Stimulated activated memory B cell treated with anti-CD40 and anti-IgM and Interleukin-4, amounts not matched to agents 10 μg/mL and 1 μg/mL and 100 μg/mL, for 72 hours (primary cell): Measurements from ENCODE around the gene SLC13A4.
"Not testable (repeated sequence)": the region's sequence is repeated elsewhere in the genome, so short reads cannot be mapped to it uniquely, and the experiment has no call there.

Experiments
- ATAC-seq: fragments of 150-1000 bp; cut with Tn5 transposase; 2 replicates; pipeline ENCODE4 v1.10.0; 2021
- H3K27ac Mint-ChIP-seq: one replicate; pipeline ENCODE4 v1.8.0; 2022; ENCODE audit warnings: mild to moderate bottlenecking, mixed read lengths
- H3K27me3 Mint-ChIP-seq: one replicate; pipeline ENCODE4 v1.8.0; 2022; ENCODE audit warnings: mixed read lengths
- H3K36me3 Mint-ChIP-seq: one replicate; pipeline ENCODE4 v1.8.0; 2022; ENCODE audit warnings: mixed read lengths
- H3K4me1 Mint-ChIP-seq: one replicate; pipeline ENCODE4 v1.8.0; 2022; ENCODE audit warnings: mixed read lengths
- H3K4me3 Mint-ChIP-seq: one replicate; pipeline ENCODE4 v1.8.0; 2022; ENCODE audit warnings: mild to moderate bottlenecking, moderate library complexity, mixed read lengths
- H3K9me3 Mint-ChIP-seq: one replicate; pipeline ENCODE4 v1.8.0; 2022; ENCODE audit warnings: mixed read lengths

SLC13A4 gene, protein sequence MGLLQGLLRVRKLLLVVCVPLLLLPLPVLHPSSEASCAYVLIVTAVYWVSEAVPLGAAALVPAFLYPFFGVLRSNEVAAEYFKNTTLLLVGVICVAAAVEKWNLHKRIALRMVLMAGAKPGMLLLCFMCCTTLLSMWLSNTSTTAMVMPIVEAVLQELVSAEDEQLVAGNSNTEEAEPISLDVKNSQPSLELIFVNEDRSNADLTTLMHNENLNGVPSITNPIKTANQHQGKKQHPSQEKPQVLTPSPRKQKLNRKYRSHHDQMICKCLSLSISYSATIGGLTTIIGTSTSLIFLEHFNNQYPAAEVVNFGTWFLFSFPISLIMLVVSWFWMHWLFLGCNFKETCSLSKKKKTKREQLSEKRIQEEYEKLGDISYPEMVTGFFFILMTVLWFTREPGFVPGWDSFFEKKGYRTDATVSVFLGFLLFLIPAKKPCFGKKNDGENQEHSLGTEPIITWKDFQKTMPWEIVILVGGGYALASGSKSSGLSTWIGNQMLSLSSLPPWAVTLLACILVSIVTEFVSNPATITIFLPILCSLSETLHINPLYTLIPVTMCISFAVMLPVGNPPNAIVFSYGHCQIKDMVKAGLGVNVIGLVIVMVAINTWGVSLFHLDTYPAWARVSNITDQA

DNA sequence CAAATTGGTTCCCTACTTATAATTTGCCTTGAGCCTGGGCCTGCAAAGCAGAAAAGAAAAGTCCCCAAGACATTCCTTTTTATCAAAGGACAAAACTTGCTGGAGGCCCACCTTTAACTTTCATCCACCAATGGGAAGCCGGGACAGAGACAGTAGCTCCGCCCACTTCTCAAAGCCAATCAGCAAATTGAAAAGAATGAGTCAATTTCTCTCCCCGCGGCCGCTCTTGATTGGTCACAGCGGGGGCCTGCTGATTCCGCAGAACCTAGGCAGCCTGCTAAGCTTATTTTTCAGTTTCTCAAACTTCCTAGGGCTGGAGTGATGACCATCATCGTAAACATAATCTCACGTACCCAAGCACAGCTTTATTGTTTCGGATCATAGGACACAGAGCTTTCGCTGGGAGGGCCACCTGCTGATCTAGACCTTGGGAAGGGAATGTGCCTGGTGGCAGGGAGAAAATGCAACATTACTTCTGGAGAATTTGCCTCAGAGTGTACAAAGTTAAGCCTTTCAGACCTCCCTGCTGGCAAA lies at the start of gene SLC13A4:
TSS of gene SLC13A4 (minus strand) at position 51 of the 534 bp plus-strand sequence. CDS start 690 bp downstream, outside the sequence.
- Mint-ChIP-seq H3K36me3 (no peaks in the 10 kb centered on the region), H3K9me3 (no peaks in the 10 kb centered on the region), H3K4me1 (no peaks in the 10 kb centered on the region), H3K4me3 (no peak within 1 kb of the TSS), H3K27me3 (peaks cover 41% of the 10 kb centered on the region), H3K27ac (no peak within 1 kb of the TSS)
- no peak for ATAC-seq

DNA sequence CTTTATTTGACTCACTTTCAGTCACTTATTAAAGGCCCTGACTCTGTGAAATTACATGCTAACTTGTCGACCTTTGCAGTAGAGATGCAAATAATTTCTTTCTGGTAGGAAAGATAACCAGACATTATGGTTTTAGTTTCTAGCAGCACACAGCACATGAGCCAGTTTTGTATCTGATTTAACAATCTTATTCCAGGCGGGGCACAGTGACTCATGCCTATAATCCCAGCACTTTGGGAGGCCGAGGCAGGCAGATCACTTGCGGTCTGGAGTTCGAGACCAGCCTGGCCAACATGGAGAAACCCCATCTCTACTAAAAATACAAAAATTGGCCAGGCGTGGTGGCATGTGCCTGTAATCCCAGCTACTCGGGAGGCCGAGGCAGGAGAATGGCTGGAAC lies 47.9 kb upstream of the SLC13A4 start:
- H3K27ac Mint-ChIP-seq, H3K36me3 Mint-ChIP-seq, H3K27me3 Mint-ChIP-seq, ATAC-seq, H3K4me3 Mint-ChIP-seq, H3K4me1 Mint-ChIP-seq: not testable (repeated sequence)
- peaks cover 12% of the 10 kb centered on the region for H3K9me3 Mint-ChIP-seq

DNA sequence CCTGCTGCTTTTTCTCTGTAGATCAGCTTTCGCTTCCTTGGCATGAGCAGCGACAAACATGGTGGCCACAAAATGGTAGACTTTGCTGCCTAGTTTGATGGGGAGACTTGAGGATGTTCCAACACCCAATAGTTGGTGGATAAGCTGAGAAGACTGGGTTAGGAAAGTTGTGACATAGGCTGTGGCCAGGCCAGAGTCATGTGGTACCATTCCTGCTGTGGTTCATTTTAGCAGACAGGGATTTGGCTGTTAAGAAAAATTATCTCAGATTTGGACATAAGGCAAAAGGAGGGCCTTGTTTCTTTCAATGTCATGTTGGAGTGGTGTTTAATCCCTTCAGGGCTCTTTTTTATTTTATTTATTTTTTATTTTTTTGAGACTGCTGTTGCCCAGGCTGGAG lies 47.2 kb upstream of the SLC13A4 start:
- Mint-ChIP-seq H3K36me3 (no peaks in the 10 kb centered on the region), H3K27me3 (no peaks in the 10 kb centered on the region), H3K4me3 (no peak overlapping the region), H3K4me1 (no peaks in the 10 kb centered on the region), H3K27ac (no peak overlapping the region), H3K9me3 (peaks cover 12% of the 10 kb centered on the region)
- ATAC-seq = no peak

DNA sequence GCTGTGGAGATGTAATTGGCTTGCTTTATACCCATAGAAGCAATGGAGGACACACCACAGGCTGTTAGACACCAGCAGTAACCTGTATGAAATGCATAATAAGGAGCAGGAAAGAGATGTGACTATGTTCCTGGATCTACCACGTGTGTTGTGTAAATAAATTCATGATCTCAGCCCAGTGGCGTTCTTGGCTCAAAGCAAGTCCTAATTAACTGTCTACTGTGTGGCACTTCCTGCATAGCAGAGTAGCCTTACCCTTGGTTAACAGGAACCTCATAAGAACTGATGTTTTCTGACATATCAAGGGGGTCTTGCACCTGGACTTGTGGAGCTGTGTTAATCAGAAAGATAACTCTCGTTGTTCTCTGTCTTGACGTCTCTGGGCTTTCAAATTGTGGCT lies 46.3 kb upstream of the SLC13A4 start:
- Mint-ChIP-seq H3K4me1 (no peaks in the 10 kb centered on the region), H3K36me3 (no peaks in the 10 kb centered on the region), H3K4me3 (no peak overlapping the region), H3K27ac (no peak overlapping the region), H3K27me3 (no peaks in the 10 kb centered on the region), H3K9me3 (peaks cover 12% of the 10 kb centered on the region)
- ATAC-seq = no peak

GRCh38 chr7:135773464-135773863 lies 45.5 kb upstream of the SLC13A4 start:
- Mint-ChIP-seq H3K27ac (no peak overlapping the region), H3K9me3 (peaks cover 10% of the 10 kb centered on the region), H3K36me3 (no peaks in the 10 kb centered on the region), H3K27me3 (peaks cover under 1% of the 10 kb centered on the region), H3K4me3 (no peak overlapping the region), H3K4me1 (no peaks in the 10 kb centered on the region)
- ATAC-seq = no peak

GRCh38 chr7:135772639-135773222 lies 44.7 kb upstream of the SLC13A4 start:
- H3K36me3 Mint-ChIP-seq = no peaks in the 10 kb centered on the region
- H3K4me1 Mint-ChIP-seq = no peaks in the 10 kb centered on the region
- no peak overlapping the region for H3K27ac Mint-ChIP-seq
- H3K27me3 Mint-ChIP-seq = peaks cover 8% of the 10 kb centered on the region
- peaks cover 4% of the 10 kb centered on the region for H3K9me3 Mint-ChIP-seq
- no peak overlapping the region for H3K4me3 Mint-ChIP-seq
- no peak for ATAC-seq

DNA sequence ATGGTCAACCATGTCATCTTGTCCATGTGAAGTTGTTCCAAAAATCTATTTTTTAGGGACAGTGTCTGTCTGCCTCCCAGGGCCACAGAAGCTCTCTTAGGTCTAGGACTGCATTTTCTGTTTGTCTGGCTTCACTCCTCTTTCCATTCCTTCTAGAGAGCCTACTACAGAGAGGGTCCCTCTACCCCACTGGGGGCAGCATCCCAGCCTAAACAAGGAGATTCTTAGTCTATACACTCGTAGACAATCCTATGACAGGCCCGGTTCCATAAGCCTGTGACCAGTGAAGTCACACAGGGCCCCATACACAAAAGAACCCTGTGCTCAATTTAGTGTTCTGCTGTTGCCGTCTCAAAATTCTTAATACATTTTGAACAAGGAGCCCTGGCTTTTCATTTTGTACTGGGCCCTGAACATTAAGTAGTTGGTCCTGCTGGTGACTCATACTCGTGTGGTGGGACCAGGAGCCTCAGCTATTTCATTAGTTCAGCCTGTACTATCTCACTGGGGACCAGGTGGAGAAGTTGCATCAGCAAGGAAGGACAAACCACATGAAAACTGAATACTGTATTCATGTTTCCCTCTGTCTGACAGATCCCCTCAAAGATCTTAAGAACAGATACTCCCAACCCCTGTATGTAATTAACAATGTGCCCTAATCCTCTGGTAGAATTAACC lies 44.1 kb upstream of the SLC13A4 start:
- Mint-ChIP-seq H3K9me3 (peaks cover 4% of the 10 kb centered on the region), H3K4me3 (no peak overlapping the region), H3K4me1 (no peaks in the 10 kb centered on the region), H3K36me3 (no peaks in the 10 kb centered on the region), H3K27me3 (peaks cover 14% of the 10 kb centered on the region), H3K27ac (no peak overlapping the region)
- ATAC-seq = peak; percentile 31

- no peak for ATAC-seq
- peaks cover 19% of the 10 kb centered on the region for H3K27me3 Mint-ChIP-seq
- H3K4me1 Mint-ChIP-seq = no peaks in the 10 kb centered on the region
- H3K27ac Mint-ChIP-seq = no peak overlapping the region
- no peaks in the 10 kb centered on the region for H3K36me3 Mint-ChIP-seq
- no peaks in the 10 kb centered on the region for H3K9me3 Mint-ChIP-seq
- no peak overlapping the region for H3K4me3 Mint-ChIP-seq
Observed at GRCh38 chr7:135771051-135771450, 43.1 kb upstream of the SLC13A4 start.

DNA sequence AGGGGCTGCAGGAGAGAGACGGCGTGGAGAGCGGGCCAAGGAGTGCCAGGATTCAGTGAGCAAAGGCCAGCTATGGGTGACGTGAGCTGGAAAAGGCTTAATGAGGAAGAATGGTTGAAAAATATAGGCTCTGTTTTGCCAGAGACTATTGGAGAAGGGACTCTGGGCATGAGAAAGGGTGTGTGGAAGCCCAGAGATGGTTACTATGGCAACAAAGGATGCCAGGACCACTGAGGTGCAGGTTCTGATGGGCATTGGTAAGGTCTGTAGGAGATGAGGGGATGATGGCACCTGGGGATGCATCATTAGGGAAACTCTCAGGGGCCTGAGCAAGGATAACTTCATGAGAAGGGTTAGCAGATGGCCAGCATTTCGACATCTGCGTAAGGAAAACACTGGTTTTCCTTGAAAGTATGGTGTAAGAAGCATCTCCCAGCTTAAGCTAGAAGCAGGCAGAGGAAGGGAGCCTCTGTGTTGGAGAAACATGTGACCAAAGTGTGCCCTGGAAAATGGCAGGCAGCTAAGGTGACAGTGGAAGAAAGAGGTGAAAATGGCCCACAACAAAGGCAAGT lies 42.2 kb upstream of the SLC13A4 start:
- H3K9me3 Mint-ChIP-seq = no peaks in the 10 kb centered on the region
- peaks cover 22% of the 10 kb centered on the region for H3K27me3 Mint-ChIP-seq
- no peak overlapping the region for H3K4me3 Mint-ChIP-seq
- H3K27ac Mint-ChIP-seq = no peak overlapping the region
- no peak for ATAC-seq
- H3K36me3 Mint-ChIP-seq = no peaks in the 10 kb centered on the region
- no peaks in the 10 kb centered on the region for H3K4me1 Mint-ChIP-seq

GRCh38 chr7:135769005-135769802 lies 41.2 kb upstream of the SLC13A4 start:
- ATAC-seq = no peak

GRCh38 chr7:135768467-135768866 lies 40.5 kb upstream of the SLC13A4 start:
- Mint-ChIP-seq H3K9me3 (peaks cover 3% of the 10 kb centered on the region), H3K27ac (no peak overlapping the region)

More at GRCh38 chr7:135769005-135769802, 41.2 kb upstream of the SLC13A4 start:
- no peak overlapping the region for H3K4me3 Mint-ChIP-seq
- H3K36me3 Mint-ChIP-seq = no peaks in the 10 kb centered on the region
- no peak overlapping the region for H3K27ac Mint-ChIP-seq
- H3K27me3 Mint-ChIP-seq = peaks cover 29% of the 10 kb centered on the region
- H3K9me3 Mint-ChIP-seq = peaks cover 3% of the 10 kb centered on the region
- no peaks in the 10 kb centered on the region for H3K4me1 Mint-ChIP-seq

GRCh38 chr7:135768064-135768463 lies 40.1 kb upstream of the SLC13A4 start:
- H3K27me3 Mint-ChIP-seq = peaks cover 39% of the 10 kb centered on the region
- H3K4me1 Mint-ChIP-seq = no peaks in the 10 kb centered on the region
- H3K9me3 Mint-ChIP-seq = peaks cover 3% of the 10 kb centered on the region
- H3K4me3 Mint-ChIP-seq = no peak overlapping the region
- H3K27ac Mint-ChIP-seq = no peak overlapping the region
- H3K36me3 Mint-ChIP-seq = no peaks in the 10 kb centered on the region
- ATAC-seq = no peak

More at GRCh38 chr7:135768467-135768866, 40.5 kb upstream of the SLC13A4 start:
- Mint-ChIP-seq H3K36me3 (no peaks in the 10 kb centered on the region), H3K27me3 (peaks cover 36% of the 10 kb centered on the region), H3K4me3 (no peak overlapping the region), H3K4me1 (no peaks in the 10 kb centered on the region)
- no peak for ATAC-seq

- no peaks in the 10 kb centered on the region for H3K4me1 Mint-ChIP-seq
- H3K4me3 Mint-ChIP-seq = no peak overlapping the region
- no peaks in the 10 kb centered on the region for H3K36me3 Mint-ChIP-seq
- peaks cover 3% of the 10 kb centered on the region for H3K9me3 Mint-ChIP-seq
- ATAC-seq = no peak
- no peak overlapping the region for H3K27ac Mint-ChIP-seq
- peaks cover 57% of the 10 kb centered on the region for H3K27me3 Mint-ChIP-seq
Observed at GRCh38 chr7:135763261-135763660, 35.3 kb upstream of the SLC13A4 start.

DNA sequence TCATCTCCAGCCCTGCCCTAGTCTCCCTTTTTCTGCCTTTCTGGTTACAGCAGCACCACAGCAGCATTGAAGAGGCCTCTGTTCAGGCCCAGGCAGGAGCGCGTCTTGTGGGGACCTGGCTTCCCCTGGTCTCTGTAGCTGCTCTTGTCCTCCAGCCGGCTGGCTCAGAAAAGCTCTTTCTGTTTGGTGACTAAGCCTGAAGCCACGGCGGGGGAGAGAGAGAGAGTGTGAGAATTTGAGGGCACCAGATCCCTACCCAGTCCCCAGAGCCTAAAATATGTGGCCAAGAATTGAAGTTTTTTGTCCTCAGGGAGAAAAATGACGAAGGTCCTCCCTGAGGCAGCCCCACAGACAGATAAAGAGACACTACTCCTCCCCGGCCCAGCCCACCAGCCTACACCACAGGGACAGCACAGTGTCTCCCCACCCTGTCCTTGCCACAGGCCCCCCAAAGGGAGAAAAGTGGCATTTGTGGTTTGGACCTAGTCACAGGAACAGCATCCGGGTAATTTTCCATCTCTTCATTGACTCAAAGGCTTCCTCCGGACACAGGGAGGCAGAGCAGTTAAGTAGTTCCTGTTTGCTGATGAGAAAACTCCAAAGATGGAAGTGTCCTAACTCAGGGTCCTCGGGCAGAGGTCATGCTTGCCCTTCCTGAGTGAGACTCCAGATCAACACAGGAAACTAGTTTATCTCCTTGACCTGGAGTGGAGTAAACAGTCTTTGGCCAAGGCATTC lies 33.9 kb upstream of the SLC13A4 start:
- Mint-ChIP-seq H3K4me3 (no peak overlapping the region), H3K27ac (no peak overlapping the region), H3K9me3 (peaks cover 3% of the 10 kb centered on the region), H3K36me3 (no peaks in the 10 kb centered on the region), H3K4me1 (no peaks in the 10 kb centered on the region), H3K27me3 (peaks cover 51% of the 10 kb centered on the region)
- ATAC-seq = peak; percentile 40
